NCI-H1417 (cell line): Measurements from ENCODE around the gene JUP.

ENCODE experiments used
- DNase-seq, 3 experiments: peaks; one replicate each; lab custom pipeline; 2025; lab: John Stamatoyannopoulos, UW

JUP gene

GRCh38 chr17:41758601-41759000 is 27.9 kb downstream of the JUP start:
- DNase-seq = no peak

GRCh38 chr17:41754066-41754465 is 32.4 kb downstream of the JUP start:
- DNase-seq = no peak

DNA sequence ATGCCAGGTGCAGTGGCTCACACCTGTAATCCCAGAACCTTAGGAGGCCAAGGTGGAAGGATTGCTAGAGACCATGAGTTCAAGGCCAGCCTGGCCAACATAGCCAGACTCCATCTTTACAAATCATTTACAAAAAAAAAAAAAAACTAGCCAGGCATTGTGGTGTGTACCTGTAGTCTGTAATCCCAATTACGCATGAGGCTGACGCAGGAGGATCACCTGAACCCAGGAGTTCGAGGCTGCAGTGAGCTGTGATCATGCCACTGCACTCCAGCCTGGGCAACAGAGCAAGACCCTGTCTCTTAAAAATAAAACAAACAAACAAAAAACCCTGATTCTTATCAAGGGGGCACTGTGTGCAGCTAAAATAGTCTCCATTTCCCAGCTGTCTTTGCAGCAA is 35.2 kb downstream of the JUP start:
- DNase-seq = no peak

GRCh38 chr17:41750862-41751261 is 35.6 kb downstream of the JUP start:
- no peak for DNase-seq

- DNase-seq = no peak
These were observed 38.2 kb downstream of the JUP start for GRCh38 chr17:41748275-41748674.

DNA sequence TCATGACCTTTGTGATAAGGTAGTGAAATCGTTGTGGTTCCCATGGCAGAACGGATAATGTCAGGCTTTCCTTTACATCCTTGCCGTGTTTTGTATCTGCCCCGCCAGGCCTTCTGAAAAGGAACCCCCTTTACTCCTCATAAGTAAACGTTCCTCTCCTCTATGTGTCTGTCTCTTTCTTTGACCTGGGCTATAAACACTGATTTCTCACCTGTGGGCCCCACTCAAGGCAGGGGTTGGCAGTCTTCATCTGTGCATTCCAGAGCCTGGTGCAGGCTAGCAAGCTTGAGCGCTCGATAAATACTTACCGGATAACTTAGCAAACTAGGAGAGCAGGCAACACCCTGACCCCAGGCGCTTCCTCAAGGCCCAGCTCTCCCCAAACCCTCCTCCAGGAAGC is 44.8 kb downstream of the JUP start:
- no peak for DNase-seq

DNA sequence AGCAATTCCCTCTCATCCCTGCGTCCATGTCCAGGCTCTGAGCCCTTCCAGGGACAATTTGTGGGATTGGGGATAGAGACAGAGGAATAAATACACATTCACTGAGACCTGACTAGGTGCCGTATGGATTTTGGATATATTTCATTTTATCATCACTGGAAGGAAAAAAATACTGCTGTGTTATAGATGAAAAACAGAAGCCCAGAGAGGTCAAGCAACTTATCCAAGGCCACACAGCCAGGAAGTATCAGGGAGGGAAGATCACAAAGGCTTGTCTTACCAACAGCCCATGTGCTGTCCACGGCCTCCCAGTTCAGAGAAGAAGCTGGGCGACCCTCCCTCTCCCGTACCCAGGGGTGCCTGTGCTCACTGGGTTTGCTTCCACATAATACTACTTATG is 46.0 kb downstream of the JUP start:
- no peak for DNase-seq

GRCh38 chr17:41739661-41740352 is 46.7 kb downstream of the JUP start:
- DNase-seq = no peak

DNA sequence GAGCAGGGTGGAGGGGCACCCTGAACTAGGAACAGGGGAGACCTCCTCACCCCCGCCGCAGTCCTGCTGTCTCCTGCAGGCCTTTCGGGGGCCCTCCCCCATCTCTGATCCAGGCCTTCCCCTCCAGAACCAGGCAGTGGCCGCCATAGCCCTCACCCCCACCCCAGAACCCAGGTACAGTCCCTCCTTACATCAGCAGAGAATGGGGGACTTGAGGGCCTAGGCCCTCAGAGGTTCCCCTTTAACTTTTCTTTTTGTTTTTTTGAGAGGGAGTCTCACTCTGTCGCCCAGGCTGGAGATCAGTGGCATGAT is 47.8 kb downstream of the JUP start:
- DNase-seq = no peak

DNA sequence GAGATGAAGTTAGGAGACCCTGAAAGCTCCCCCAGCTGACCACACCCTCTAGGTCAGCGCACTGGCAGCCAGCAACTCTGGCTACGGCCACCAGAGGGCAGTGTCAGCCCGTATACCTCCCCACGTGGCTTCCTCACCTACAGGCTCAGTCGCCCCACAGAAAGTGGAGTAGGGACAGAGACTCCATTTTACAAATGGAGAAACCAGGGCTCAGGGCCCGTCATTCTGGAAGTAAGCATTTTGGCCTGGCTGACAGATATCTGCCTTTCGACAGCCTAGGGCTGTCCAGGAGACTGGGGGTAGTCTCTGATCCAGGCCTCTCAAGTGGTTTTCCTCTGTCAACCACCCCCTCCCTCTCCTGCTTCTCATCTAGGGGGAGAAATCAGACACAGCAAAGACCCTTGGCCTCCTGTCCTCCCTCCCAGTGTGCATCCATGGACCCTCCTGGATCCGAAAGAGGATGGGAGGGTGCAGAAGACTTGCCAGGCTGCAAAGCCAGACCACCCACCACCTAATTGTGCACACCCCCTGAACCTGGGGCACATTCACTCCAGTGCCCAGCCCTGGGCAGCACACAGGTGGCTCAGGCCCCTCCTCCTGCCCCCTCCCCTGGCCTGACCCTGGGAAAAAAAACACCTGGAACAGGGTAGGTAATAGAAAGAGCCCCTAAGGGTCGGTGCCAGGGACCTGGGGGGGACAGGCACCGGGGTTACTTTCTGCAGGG is 48.3 kb downstream of the JUP start:
- peak; percentile 67 to 88 (median 76) for DNase-seq

DNA sequence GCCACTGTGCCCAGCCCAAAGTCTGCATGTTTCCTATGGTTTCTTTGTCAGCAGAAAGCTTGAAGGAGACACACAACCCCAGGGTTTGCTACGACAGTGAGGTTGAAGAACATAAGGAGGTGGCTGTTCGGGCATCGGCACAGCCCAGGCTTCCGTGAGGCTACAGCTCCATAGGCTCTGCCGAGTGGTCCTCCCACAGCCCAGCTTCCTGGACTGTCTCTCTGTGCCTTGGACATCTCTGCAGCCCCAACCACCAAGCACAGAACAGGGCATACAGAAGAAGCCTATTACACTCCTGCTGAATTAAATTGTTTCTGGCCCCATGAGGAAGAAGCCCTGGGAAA is 48.9 kb downstream of the JUP start:
- DNase-seq = no peak

DNA sequence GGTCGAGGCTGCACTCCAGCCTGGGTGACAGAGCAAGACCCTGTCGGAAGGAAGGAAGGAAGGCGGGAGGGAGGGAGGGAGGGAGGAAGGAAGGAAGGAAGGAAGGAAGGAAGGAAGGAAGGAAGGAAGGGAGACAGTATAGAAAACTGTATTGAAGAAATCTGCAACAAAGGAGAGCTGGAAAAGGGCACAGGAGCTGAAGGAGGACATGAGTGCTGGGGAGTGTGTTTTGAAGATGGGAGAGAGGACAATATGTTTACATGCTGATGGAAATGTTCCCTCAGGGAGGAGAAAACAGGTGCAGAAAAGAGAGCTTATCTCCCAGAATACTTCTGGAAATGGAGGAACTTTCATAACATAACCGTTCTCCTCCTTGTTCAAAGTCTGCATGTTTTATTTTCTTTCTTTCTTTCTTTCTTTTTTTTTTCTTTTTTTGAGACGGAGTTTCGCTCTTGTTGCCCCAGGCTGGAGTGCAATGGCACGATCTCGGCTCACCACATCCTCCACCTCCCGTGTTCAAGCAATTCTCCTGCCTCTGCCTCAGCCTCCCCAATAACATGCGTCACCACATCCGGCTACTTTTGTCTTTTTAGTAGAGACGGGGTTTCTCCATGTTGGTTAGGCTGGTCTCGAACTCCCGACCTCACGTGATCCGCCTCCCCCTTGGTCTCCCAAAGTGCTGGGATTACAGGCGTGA is 49.4 kb downstream of the JUP start:
- no peak for DNase-seq

- no peak for DNase-seq
These were observed 50.8 kb downstream of the JUP start for GRCh38 chr17:41735744-41736143.

GRCh38 chr17:41734949-41735313 is 51.6 kb downstream of the JUP start:
- no peak for DNase-seq

GRCh38 chr17:41734139-41734948 is 52.2 kb downstream of the JUP start, which contains the start of gene HAP1:
HAP1 (minus strand) TSS chr17:41734643; CDS start chr17:41734634, 9 bp downstream.
- peak in 2 of 3 experiments; percentile 64 to 70 for DNase-seq

- peak in 2 of 3 experiments; percentile 34 to 44 for DNase-seq
These were observed 53.0 kb downstream of the JUP start for GRCh38 chr17:41733348-41734138.

GRCh38 chr17:41731836-41732235 is 54.7 kb downstream of the JUP start:
- no peak for DNase-seq

DNA sequence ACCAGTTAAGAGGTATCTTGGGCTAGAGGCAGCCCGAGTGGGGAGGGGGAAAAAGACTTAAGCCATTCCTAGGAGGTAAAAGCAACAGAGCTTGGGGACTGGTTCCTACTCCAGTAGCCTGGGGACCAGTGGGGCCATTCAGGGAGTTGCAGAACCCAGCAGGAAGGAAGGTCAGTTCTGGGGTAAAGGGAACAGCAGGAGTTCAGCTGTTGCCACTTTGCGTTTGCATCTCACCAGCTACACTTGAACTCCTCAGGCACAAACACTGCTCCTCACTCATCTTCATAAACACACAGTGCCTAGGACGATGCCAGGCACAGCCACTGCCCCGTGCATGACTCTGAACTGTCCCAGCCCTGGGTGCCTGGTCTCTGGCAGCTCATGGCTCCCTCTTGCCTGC is 56.0 kb downstream of the JUP start:
- DNase-seq = no peak

- DNase-seq = no peak
These were observed 58.5 kb downstream of the JUP start for GRCh38 chr17:41728056-41728455.

- DNase-seq = no peak
These were observed 61.4 kb downstream of the JUP start for GRCh38 chr17:41725134-41725533.

DNA sequence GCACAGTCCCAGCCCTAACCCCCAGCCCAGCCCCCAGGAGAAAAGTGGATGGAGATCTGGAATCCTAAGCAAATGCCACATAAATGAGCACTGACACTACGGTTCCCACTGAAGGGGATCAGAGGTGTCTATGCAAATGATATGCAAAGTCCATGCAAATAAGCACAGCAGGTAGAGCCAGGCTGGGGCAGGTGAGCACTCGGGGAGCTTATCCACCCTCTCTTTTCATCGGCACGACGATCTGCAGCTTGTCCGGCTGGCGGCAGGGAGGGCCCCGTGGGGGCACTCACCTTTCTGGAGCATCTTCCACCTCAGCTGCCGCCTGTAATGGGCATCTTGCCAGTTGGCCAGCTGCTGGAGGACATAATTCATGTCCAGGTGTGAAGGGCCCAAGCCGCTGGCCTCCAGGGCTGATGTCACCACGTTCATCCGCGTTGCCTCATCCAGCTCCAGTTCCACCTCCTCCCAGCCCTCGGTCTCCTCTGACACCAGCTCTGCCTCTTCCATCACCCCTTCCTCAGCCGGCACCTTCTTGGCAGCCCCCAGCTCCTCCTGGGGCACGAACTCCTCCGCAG is 61.9 kb downstream of the JUP start:
- DNase-seq = peak in 2 of 3 experiments; percentile 66 to 87
